GM12891 (cell line): ENCODE results near the gene NPIPB6.

Source experiments
- POLR2A ChIP-seq: IDR thresholded peaks from 2 replicates; pipeline ENCODE4 v1.6.1; 2011; ENCODE audit warnings: low read depth, low read length, control low read depth
- POLR2AphosphoS5 ChIP-seq: IDR thresholded peaks from 2 replicates; pipeline ENCODE4 v1.6.1; 2011; ENCODE audit warnings: low read depth, low read length, control low read depth

DNA sequence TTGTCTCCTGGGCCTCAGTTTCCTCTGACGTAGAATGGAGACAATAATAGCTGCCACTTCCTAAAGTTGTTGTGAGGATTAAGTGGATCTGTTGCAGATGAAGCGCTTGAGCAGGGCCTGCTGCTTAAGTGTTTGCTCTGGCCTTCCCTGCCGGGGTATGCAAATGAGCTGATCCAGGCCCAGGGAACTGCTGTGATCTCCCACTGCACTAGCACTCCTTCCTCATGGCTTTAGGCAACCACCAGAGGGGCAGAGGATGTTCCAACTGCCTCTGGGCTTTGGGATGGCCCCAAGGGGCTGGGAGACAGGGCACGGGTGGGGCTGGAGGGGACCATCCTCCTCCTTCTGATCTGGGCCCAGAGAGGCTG is 64.8 kb downstream of the NPIPB6 start:
- TF ChIP-seq POLR2A: no peak
- no peak for TF ChIP-seq POLR2AphosphoS5
